Measurements from ENCODE around the gene ACSL1.

Gene ACSL1

GRCh38 chr4:184766446-184766845 is 59.3 kb downstream of the ACSL1 start:
- Mint-ChIP-seq H3K27ac (no peak overlapping the region), H3K4me1 (peaks cover 20% of the 10 kb centered on the region), H3K9me3 (no peaks in the 10 kb centered on the region), H3K36me3 (peaks cover 15% of the 10 kb centered on the region), H3K27me3 (no peaks in the 10 kb centered on the region), H3K4me3 (no peak overlapping the region)

- Mint-ChIP-seq H3K36me3 (peaks cover 15% of the 10 kb centered on the region), H3K9me3 (no peaks in the 10 kb centered on the region), H3K27me3 (no peaks in the 10 kb centered on the region), H3K4me1 (peaks cover 20% of the 10 kb centered on the region), H3K27ac (no peak overlapping the region), H3K4me3 (no peak overlapping the region)
These were observed 60.1 kb downstream of the ACSL1 start for GRCh38 chr4:184765473-184766340.

GRCh38 chr4:184764601-184765000 is 61.2 kb downstream of the ACSL1 start:
- no peak overlapping the region for H3K4me3 Mint-ChIP-seq
- H3K27me3 Mint-ChIP-seq = no peaks in the 10 kb centered on the region
- peaks cover 18% of the 10 kb centered on the region for H3K36me3 Mint-ChIP-seq
- peaks cover 20% of the 10 kb centered on the region for H3K4me1 Mint-ChIP-seq
- no peaks in the 10 kb centered on the region for H3K9me3 Mint-ChIP-seq
- no peak overlapping the region for H3K27ac Mint-ChIP-seq

- Mint-ChIP-seq H3K27me3 (no peaks in the 10 kb centered on the region), H3K4me1 (peaks cover 20% of the 10 kb centered on the region), H3K9me3 (no peaks in the 10 kb centered on the region), H3K36me3 (peaks cover 22% of the 10 kb centered on the region), H3K27ac (no peak overlapping the region), H3K4me3 (no peak overlapping the region)
These were observed 62.5 kb downstream of the ACSL1 start for GRCh38 chr4:184763150-184763780.

- Mint-ChIP-seq H3K27me3 (no peaks in the 10 kb centered on the region), H3K4me3 (peak overlapping the region; percentile 76), H3K27ac (peak overlapping the region; percentile 87), H3K9me3 (no peaks in the 10 kb centered on the region), H3K4me1 (peaks cover 20% of the 10 kb centered on the region), H3K36me3 (peaks cover 20% of the 10 kb centered on the region)
These were observed 63.7 kb downstream of the ACSL1 start for GRCh38 chr4:184762100-184762499.

- Mint-ChIP-seq H3K4me3 (no peak overlapping the region), H3K36me3 (peaks cover 17% of the 10 kb centered on the region), H3K27me3 (no peaks in the 10 kb centered on the region), H3K4me1 (peaks cover 20% of the 10 kb centered on the region), H3K27ac (no peak overlapping the region), H3K9me3 (no peaks in the 10 kb centered on the region)
These were observed 65.1 kb downstream of the ACSL1 start for GRCh38 chr4:184760681-184761080.

GRCh38 chr4:184757810-184758209 is 68.0 kb downstream of the ACSL1 start:
- no peaks in the 10 kb centered on the region for H3K9me3 Mint-ChIP-seq
- H3K36me3 Mint-ChIP-seq = peaks cover 18% of the 10 kb centered on the region
- H3K27me3 Mint-ChIP-seq = no peaks in the 10 kb centered on the region
- H3K4me3 Mint-ChIP-seq = no peak overlapping the region
- no peak overlapping the region for H3K27ac Mint-ChIP-seq
- peaks cover 13% of the 10 kb centered on the region for H3K4me1 Mint-ChIP-seq

- Mint-ChIP-seq H3K4me1 (no peaks in the 10 kb centered on the region), H3K27me3 (no peaks in the 10 kb centered on the region), H3K27ac (no peak overlapping the region), H3K36me3 (peaks cover 16% of the 10 kb centered on the region), H3K4me3 (no peak overlapping the region), H3K9me3 (no peaks in the 10 kb centered on the region)
These were observed 69.4 kb downstream of the ACSL1 start for GRCh38 chr4:184756399-184756798.

- H3K27ac Mint-ChIP-seq = no peak overlapping the region
- peaks cover 14% of the 10 kb centered on the region for H3K36me3 Mint-ChIP-seq
- no peaks in the 10 kb centered on the region for H3K4me1 Mint-ChIP-seq
- peaks cover under 1% of the 10 kb centered on the region for H3K27me3 Mint-ChIP-seq
- no peaks in the 10 kb centered on the region for H3K9me3 Mint-ChIP-seq
- H3K4me3 Mint-ChIP-seq = no peak overlapping the region
These were observed 70.5 kb downstream of the ACSL1 start for GRCh38 chr4:184755278-184755677.

- no peaks in the 10 kb centered on the region for H3K9me3 Mint-ChIP-seq
- no peak overlapping the region for H3K27ac Mint-ChIP-seq
- H3K4me1 Mint-ChIP-seq = no peaks in the 10 kb centered on the region
- peaks cover 6% of the 10 kb centered on the region for H3K36me3 Mint-ChIP-seq
- H3K4me3 Mint-ChIP-seq = no peak overlapping the region
- peaks cover 3% of the 10 kb centered on the region for H3K27me3 Mint-ChIP-seq
These were observed 73.1 kb downstream of the ACSL1 start for GRCh38 chr4:184752496-184753275.

- no peaks in the 10 kb centered on the region for H3K9me3 Mint-ChIP-seq
- H3K36me3 Mint-ChIP-seq = peaks cover 6% of the 10 kb centered on the region
- no peak overlapping the region for H3K4me3 Mint-ChIP-seq
- H3K27ac Mint-ChIP-seq = no peak overlapping the region
- peaks cover 3% of the 10 kb centered on the region for H3K27me3 Mint-ChIP-seq
- H3K4me1 Mint-ChIP-seq = peaks cover 7% of the 10 kb centered on the region
These were observed 74.2 kb downstream of the ACSL1 start for GRCh38 chr4:184751585-184751956.

GRCh38 chr4:184750926-184751584 is 74.7 kb downstream of the ACSL1 start:
- Mint-ChIP-seq H3K4me1 (peaks cover 12% of the 10 kb centered on the region), H3K27me3 (peaks cover 3% of the 10 kb centered on the region), H3K36me3 (peaks cover 6% of the 10 kb centered on the region), H3K9me3 (no peaks in the 10 kb centered on the region), H3K27ac (no peak overlapping the region), H3K4me3 (no peak overlapping the region)

GRCh38 chr4:184748251-184748652 is 77.5 kb downstream of the ACSL1 start:
- peaks cover 3% of the 10 kb centered on the region for H3K27me3 Mint-ChIP-seq
- H3K4me3 Mint-ChIP-seq = no peak overlapping the region
- peaks cover 1% of the 10 kb centered on the region for H3K36me3 Mint-ChIP-seq
- H3K4me1 Mint-ChIP-seq = peaks cover 16% of the 10 kb centered on the region
- H3K9me3 Mint-ChIP-seq = no peaks in the 10 kb centered on the region
- no peak overlapping the region for H3K27ac Mint-ChIP-seq

- Mint-ChIP-seq H3K9me3 (no peaks in the 10 kb centered on the region), H3K27me3 (peaks cover 3% of the 10 kb centered on the region), H3K36me3 (no peaks in the 10 kb centered on the region), H3K4me3 (no peak overlapping the region), H3K4me1 (peaks cover 16% of the 10 kb centered on the region), H3K27ac (no peak overlapping the region)
These were observed 78.5 kb downstream of the ACSL1 start for GRCh38 chr4:184747034-184747830.

Measured in activated naive CD4-positive, alpha-beta T cell treated with anti-CD3 and anti-CD28 coated beads, Interleukin-2, amount 50 U/mL, for 24 hours (primary cell).